Ishikawa (cell line): Measurements from ENCODE around the gene SDHAF2.

Source experiments
- CREB1 ChIP-seq: IDR thresholded peaks from 2 replicates; pipeline ENCODE4 v1.6.1; 2012; ENCODE audit warnings: low read depth
- FOXM1 ChIP-seq: IDR thresholded peaks from 2 replicates; pipeline ENCODE4 v1.6.1; 2012; ENCODE audit warnings: low read depth, borderline replicate concordance
- NFIC ChIP-seq: IDR thresholded peaks from 2 replicates; pipeline ENCODE4 v1.6.1; 2012
- RAD21 ChIP-seq: IDR thresholded peaks from 2 replicates; pipeline ENCODE4 v1.6.1; 2012; ENCODE audit warnings: low read depth
- TF ChIP-seq, protein P1 (sequence below): IDR thresholded peaks from 2 replicates; pipeline ENCODE4 v1.6.1; 2012

DNA sequence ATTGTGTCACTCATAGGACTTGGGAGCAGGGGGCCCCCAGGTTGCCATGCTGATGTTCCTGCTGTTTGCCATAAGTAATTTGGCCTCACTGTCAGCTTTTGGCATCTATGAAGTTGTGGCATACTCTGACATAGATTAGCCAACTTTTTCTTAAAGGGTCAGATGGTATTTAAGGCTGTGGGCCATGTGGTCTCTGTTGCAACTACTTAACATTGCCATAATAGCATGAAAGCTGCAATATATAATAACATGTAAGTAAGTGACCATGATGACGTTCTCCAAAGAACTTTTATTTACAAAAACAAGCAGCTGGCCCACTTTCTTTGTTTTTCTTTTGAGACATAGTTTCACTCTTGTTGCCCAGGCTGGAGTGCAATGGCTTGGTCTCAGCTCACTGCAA, 39.8 kb upstream of the SDHAF2 start:
- TF ChIP-seq CREB1 (no peak), FOXM1 (no peak), RAD21 (no peak), NFIC (no peak)
- TF ChIP-seq, protein P1, sequence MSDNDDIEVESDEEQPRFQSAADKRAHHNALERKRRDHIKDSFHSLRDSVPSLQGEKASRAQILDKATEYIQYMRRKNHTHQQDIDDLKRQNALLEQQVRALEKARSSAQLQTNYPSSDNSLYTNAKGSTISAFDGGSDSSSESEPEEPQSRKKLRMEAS = no peak
